ENCODE data around the gene CCNB2. TPM values are rescaled to one million over a fixed set of nuclear protein-coding genes. Genes with fewer than 3 reads are reported as not detected.

CCNB2 gene
- total RNA-seq: 6.2 and 7.6 TPM in 2 replicates

DNA sequence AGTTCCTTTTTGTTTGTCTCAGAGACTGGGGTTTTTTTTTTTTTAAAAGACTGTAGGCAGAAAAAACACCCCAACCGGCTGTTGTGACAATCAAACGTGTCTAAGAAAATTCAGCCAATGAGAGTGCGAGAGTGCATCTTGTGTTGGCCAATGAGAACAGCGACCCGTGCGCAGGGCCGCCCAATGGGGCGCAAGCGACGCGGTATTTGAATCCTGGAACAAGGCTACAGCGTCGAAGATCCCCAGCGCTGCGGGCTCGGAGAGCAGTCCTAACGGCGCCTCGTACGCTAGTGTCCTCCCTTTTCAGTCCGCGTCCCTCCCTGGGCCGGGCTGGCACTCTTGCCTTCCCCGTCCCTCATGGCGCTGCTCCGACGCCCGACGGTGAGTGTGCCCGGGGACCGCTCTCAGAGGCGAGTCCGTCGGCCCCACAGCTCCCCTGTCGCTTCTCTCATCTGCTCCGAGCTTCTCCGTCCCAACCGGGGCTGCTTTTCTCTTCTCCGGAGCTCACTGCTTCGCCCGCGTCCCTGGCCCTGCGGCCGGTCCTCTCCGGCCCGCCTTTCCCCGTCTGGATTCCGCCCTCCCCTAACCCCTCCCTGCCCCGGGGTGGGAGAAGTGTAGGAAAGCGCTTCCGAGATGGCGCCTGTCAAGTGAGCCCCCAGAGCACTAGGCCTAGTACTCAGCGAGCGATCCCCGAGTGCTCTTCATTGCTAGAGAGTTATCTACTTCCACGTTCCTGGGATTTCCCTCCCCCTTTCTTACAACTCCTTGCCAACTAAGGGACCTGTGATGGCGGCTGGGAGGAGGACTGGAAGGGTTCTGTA, at the start of gene CCNB2:
CCNB2 (plus strand) TSS at position 235 of the 821 bp plus-strand sequence; CDS start at position 358, 123 bp downstream.

Small RNA genes lying within 50 kb of the gene (small RNA-seq; reads per million reads assigned to genes)
- 13.5 reads per million, percentile 93 among the genes with 10 or more reads in this experiment for gene MIR2116

Other genes with a start within 250 kb of the CCNB2 start
- gene SLTM, start 171.5 kb upstream of the CCNB2 start, total RNA-seq: 47.5 and 60.5 TPM in 2 replicates
- gene RNF111, start 117.5 kb upstream of the CCNB2 start, total RNA-seq: 21.7 and 34.4 TPM in 2 replicates
- not detected in 2 replicates for gene LDHAL6B, start 101.7 kb downstream of the CCNB2 start, total RNA-seq